Mucosa of stomach (tissue), 1 donor: Measurements from ENCODE around the gene OBP2B.
"Not testable (repeated sequence)": the region's sequence is repeated elsewhere in the genome, so short reads cannot be mapped to it uniquely, and the experiment has no call there.

Experiments
- H3K27me3 ChIP-seq: one replicate; pipeline ENCODE4 v1.7.0; 2013; ENCODE audit warnings: mild to moderate bottlenecking, low read length; ENCODE audit not compliant: control insufficient read depth, insufficient read depth
- H3K36me3 ChIP-seq: one replicate; pipeline ENCODE4 v1.7.0; 2013; ENCODE audit warnings: low read length; ENCODE audit not compliant: control insufficient read depth, insufficient read depth
- H3K4me1 ChIP-seq: one replicate; pipeline ENCODE4 v1.7.0; 2013; ENCODE audit warnings: mild to moderate bottlenecking, low read length; ENCODE audit not compliant: control insufficient read depth, insufficient read depth
- H3K4me3 ChIP-seq: one replicate; pipeline ENCODE4 v1.7.0; 2013; ENCODE audit warnings: low read length
- H3K9ac ChIP-seq: one replicate; pipeline ENCODE4 v1.7.0; 2013; ENCODE audit warnings: mild to moderate bottlenecking, low read length, moderate library complexity
- H3K9me3 ChIP-seq: one replicate; pipeline ENCODE4 v1.7.0; 2013; ENCODE audit warnings: mild to moderate bottlenecking, low read length, moderate library complexity; ENCODE audit not compliant: control insufficient read depth
- donor health status: Pancreatic carcinoma.

The OBP2B gene

GRCh38 chr9:133226219-133227171 lies 17.4 kb upstream of the OBP2B start:
- Histone ChIP-seq H3K36me3 (no peaks in the 10 kb centered on the region), H3K9me3 (no peaks in the 10 kb centered on the region), H3K27me3 (no peaks in the 10 kb centered on the region), H3K9ac (no peak overlapping the region), H3K4me3 (no peak overlapping the region), H3K4me1 (peaks cover 5% of the 10 kb centered on the region)

- no peak overlapping the region for H3K4me3 ChIP-seq
- no peak overlapping the region for H3K9ac ChIP-seq
- no peaks in the 10 kb centered on the region for H3K36me3 ChIP-seq
- H3K4me1 ChIP-seq, result peaks cover 5% of the 10 kb centered on the region
- no peaks in the 10 kb centered on the region for H3K9me3 ChIP-seq
- no peaks in the 10 kb centered on the region for H3K27me3 ChIP-seq
Observed at GRCh38 chr9:133225171-133226011, 16.3 kb upstream of the OBP2B start.

- Histone ChIP-seq H3K9ac (no peak overlapping the region), H3K4me3 (no peak overlapping the region), H3K36me3 (no peaks in the 10 kb centered on the region), H3K4me1 (peaks cover 5% of the 10 kb centered on the region), H3K27me3 (no peaks in the 10 kb centered on the region), H3K9me3 (no peaks in the 10 kb centered on the region)
Observed at GRCh38 chr9:133224762-133225161, 15.7 kb upstream of the OBP2B start.

DNA sequence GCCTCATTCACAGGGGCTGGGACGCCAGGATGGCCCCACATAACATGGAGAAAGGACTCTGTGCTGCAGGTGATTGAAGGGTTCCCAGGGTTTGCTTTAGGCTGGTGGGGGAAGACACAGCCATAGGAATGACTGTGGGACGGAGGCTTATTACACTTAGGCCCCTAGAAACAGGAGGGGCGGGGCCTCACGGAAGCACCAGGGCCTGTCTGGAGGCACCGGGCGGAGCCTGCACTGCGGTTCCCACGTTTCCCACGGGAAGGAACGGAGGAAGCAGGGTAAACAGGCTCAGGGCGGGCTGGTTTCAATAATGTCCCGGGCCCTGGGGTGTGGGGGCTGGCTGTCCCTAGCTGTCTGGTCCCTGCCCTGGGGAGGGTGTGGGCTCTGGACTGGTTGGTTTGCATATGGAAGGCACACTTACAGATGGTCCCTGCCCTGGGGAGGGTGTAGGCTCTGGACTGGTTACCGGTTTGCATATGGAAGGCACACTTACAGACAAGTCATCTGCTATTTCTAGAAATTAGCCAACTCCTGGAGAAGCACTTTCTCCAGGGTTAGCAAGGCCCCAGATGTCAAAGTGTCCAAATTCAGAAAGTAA lies 14.2 kb upstream of the OBP2B start:
- H3K36me3 ChIP-seq, H3K9me3 ChIP-seq, H3K27me3 ChIP-seq, H3K4me1 ChIP-seq, H3K9ac ChIP-seq, H3K4me3 ChIP-seq: not testable (repeated sequence)

GRCh38 chr9:133221994-133222393 lies 12.9 kb upstream of the OBP2B start:
- not testable (repeated sequence) for H3K27me3 ChIP-seq, H3K4me1 ChIP-seq, H3K9ac ChIP-seq, H3K36me3 ChIP-seq, H3K4me3 ChIP-seq, H3K9me3 ChIP-seq

DNA sequence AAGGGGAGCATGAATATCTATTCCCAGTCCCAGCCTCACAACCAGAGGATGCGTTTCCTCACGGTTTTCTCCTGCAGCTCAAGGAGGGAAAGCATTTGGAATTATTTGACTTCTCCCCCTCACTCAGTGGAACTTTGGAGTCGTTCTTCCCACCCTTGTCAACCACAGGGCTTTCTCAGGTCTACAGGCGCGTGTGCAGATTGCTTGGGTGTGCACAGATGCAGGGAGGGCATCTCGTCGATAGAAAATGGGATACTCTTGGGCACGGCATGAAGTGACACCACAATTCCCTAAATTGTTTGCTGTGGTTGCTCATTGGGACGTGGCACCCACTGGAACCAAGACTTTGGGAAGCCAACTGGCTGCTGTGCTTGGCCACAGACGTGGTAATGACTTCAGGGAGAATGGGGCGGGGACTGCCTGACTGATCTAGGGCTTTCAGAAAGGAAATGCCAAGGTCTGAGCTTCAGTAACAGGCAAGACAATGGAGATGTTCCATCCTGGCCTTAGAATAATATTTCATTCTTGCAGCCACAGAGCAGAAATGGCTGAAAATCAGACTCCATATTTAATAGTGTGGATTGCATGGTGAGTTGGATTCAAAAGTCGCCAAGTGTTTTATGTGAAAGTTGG lies 12.2 kb upstream of the OBP2B start:
- H3K36me3 ChIP-seq, result no peaks in the 10 kb centered on the region
- H3K4me1 ChIP-seq, result peaks cover 5% of the 10 kb centered on the region
- H3K9ac ChIP-seq, result no peak overlapping the region
- no peaks in the 10 kb centered on the region for H3K9me3 ChIP-seq
- peaks cover 7% of the 10 kb centered on the region for H3K27me3 ChIP-seq
- H3K4me3 ChIP-seq, result no peak overlapping the region

GRCh38 chr9:133218049-133218975 lies 9.3 kb upstream of the OBP2B start:
- not testable (repeated sequence) for H3K4me3 ChIP-seq, H3K27me3 ChIP-seq, H3K36me3 ChIP-seq, H3K9ac ChIP-seq, H3K9me3 ChIP-seq, H3K4me1 ChIP-seq

- not testable (repeated sequence) for H3K4me1 ChIP-seq, H3K9me3 ChIP-seq, H3K36me3 ChIP-seq, H3K9ac ChIP-seq, H3K27me3 ChIP-seq, H3K4me3 ChIP-seq
Observed at GRCh38 chr9:133217333-133217988, 8.4 kb upstream of the OBP2B start.

DNA sequence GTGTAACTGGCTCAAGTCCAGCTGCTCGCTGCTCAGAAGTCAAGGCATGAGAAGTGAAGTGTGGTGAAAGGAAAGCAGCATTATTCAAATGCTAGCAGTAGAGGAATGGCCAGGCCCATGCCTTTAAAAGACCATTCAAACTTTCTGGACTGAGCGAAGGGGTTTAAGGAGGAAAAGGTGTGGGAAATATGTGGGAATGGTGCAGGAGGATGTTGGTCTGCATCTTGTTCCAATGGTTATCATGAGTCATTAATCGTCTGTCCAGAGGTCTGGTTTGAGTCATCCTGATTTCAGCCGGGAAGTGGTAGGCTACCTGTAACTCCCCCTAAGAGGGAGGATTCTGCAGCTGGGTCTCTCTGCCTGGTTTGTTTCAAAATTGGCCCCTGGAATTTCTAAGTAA lies 5.2 kb upstream of the OBP2B start:
- H3K9me3 ChIP-seq, H3K4me3 ChIP-seq, H3K9ac ChIP-seq, H3K4me1 ChIP-seq, H3K36me3 ChIP-seq: not testable (repeated sequence)
- H3K27me3 ChIP-seq, result peaks cover 13% of the 10 kb centered on the region

- peaks cover 7% of the 10 kb centered on the region for H3K27me3 ChIP-seq
- H3K9ac ChIP-seq, result no peak overlapping the region
- no peaks in the 10 kb centered on the region for H3K9me3 ChIP-seq
- no peaks in the 10 kb centered on the region for H3K36me3 ChIP-seq
- H3K4me1 ChIP-seq, result no peaks in the 10 kb centered on the region
- no peak overlapping the region for H3K4me3 ChIP-seq
Observed at GRCh38 chr9:133210609-133211008, 1.6 kb upstream of the OBP2B start.

DNA sequence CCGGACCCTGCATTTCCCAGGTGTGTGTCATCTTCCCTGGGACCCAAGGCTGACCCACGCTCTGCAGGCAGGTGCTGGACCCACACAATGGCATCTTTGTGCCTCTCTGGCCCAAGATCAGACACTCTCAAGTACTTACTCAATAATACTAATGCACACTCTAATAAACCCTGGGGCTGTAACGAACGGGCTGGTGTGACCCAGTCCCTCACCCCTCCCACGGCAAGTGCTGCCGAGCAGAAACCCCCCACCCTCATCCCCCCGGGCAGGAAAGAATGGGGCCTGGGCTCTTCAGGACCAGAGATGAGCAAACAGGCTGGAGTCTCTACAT lies 1.1 kb upstream of the OBP2B start:
- H3K9me3 ChIP-seq, result no peaks in the 10 kb centered on the region
- H3K4me3 ChIP-seq, result no peak overlapping the region
- peaks cover 7% of the 10 kb centered on the region for H3K27me3 ChIP-seq
- H3K4me1 ChIP-seq, result no peaks in the 10 kb centered on the region
- H3K36me3 ChIP-seq, result no peaks in the 10 kb centered on the region
- no peak overlapping the region for H3K9ac ChIP-seq
